HepG2 (cell line): ENCODE data around the gene MYO9A. TPM values are rescaled to one million over a fixed set of nuclear protein-coding genes. Genes with fewer than 3 reads are reported as not detected.
A peak's percentile ranks its signal among the peaks of the same experiment; 100 is the strongest.

Experiments
- FLYWCH1 ChIP-seq: sonication (generic); formaldehyde crosslinking; IDR thresholded peaks from 2 replicates; pipeline ENCODE4 v1.8.1; 2023; ENCODE audit warnings: mild to moderate bottlenecking, missing genetic modification reagents
- GPBP1L1 ChIP-seq: sonication (generic); formaldehyde crosslinking; IDR thresholded peaks from 2 replicates; pipeline ENCODE4 v1.5.0; 2020; ENCODE audit warnings: mild to moderate bottlenecking, missing genetic modification reagents
- HDAC6 ChIP-seq: fragments of 200-600 bp; sonication (generic); IDR thresholded peaks from 2 replicates; pipeline ENCODE4 v1.7.0; 2017; ENCODE audit warnings: mild to moderate bottlenecking, antibody characterized with exemption, low read length, low read depth
- KLF9 ChIP-seq: IDR thresholded peaks from 2 replicates; pipeline ENCODE4 v1.6.1; 2016; ENCODE audit warnings: low read depth
- MEF2D ChIP-seq: sonication (generic); formaldehyde crosslinking; IDR thresholded peaks from 2 replicates; pipeline ENCODE4 v1.5.1; 2020; ENCODE audit warnings: mild to moderate bottlenecking, missing genetic modification reagents
- NCOA2 ChIP-seq: sonication (generic); formaldehyde crosslinking; IDR thresholded peaks from 2 replicates; pipeline ENCODE4 v1.8.0; 2022; ENCODE audit warnings: inconsistent platforms
- NFE2L1 ChIP-seq: sonication (generic); formaldehyde crosslinking; IDR thresholded peaks from 2 replicates; pipeline ENCODE4 v1.4.0; 2020; ENCODE audit warnings: missing genetic modification reagents, mild to moderate bottlenecking, borderline replicate concordance
- NKX3-1 ChIP-seq: sonication (generic); formaldehyde crosslinking; IDR thresholded peaks from 2 replicates; pipeline ENCODE4 v1.5.0; 2020; ENCODE audit warnings: missing genetic modification reagents
- POLR2A ChIP-seq, 2 experiments: IDR thresholded peaks; 2 replicates each; pipeline ENCODE4 v1.6.1; 2011; ENCODE audit warnings: low read depth in 2 of 2, low read length in 2 of 2, mild to moderate bottlenecking in 1 of 2, moderate library complexity in 1 of 2; ENCODE audit not compliant: insufficient read depth in 1 of 2
- SIN3A ChIP-seq: IDR thresholded peaks from 2 replicates; pipeline ENCODE4 v1.6.1; 2011; ENCODE audit warnings: low read depth, mild to moderate bottlenecking, control low read depth, low read length, borderline replicate concordance
- THAP7 ChIP-seq: sonication (generic); formaldehyde crosslinking; IDR thresholded peaks from 2 replicates; pipeline ENCODE4 v1.8.1; 2023; ENCODE audit warnings: mild to moderate bottlenecking, missing genetic modification reagents
- ZBTB25 ChIP-seq: IDR thresholded peaks from 2 replicates; pipeline ENCODE4 v1.6.1; 2018; ENCODE audit warnings: missing genetic modification reagents
- ZFP36 ChIP-seq: fragments of 150-350 bp; IDR thresholded peaks from 2 replicates; pipeline ENCODE4 v1.6.1; 2018; ENCODE audit warnings: borderline replicate concordance, low read length, low read depth; ENCODE audit not compliant: partially characterized antibody
- ZFP90 ChIP-seq: sonication (generic); formaldehyde crosslinking; IDR thresholded peaks from 2 replicates; pipeline ENCODE4 v1.8.0; 2022; ENCODE audit warnings: missing genetic modification reagents, mild to moderate bottlenecking, inconsistent platforms, borderline replicate concordance
- ZNF101 ChIP-seq: sonication (generic); formaldehyde crosslinking; IDR thresholded peaks from 2 replicates; pipeline ENCODE4 v1.4.0; 2020; ENCODE audit warnings: mild to moderate bottlenecking, low read depth, missing genetic modification reagents, borderline replicate concordance
- ZNF343 ChIP-seq: sonication (generic); formaldehyde crosslinking; IDR thresholded peaks from 2 replicates; pipeline ENCODE4 v1.4.0; 2020; ENCODE audit warnings: mild to moderate bottlenecking, missing genetic modification reagents
- ZNF367 ChIP-seq: sonication (generic); formaldehyde crosslinking; IDR thresholded peaks from 2 replicates; pipeline ENCODE4 v1.4.0; 2020; ENCODE audit warnings: missing genetic modification reagents, borderline replicate concordance
- ZNF510 ChIP-seq: sonication (generic); formaldehyde crosslinking; IDR thresholded peaks from 2 replicates; pipeline ENCODE4 v1.4.0; 2020; ENCODE audit warnings: low read depth, mild to moderate bottlenecking, missing genetic modification reagents
- ZNF570 ChIP-seq: sonication (generic); formaldehyde crosslinking; IDR thresholded peaks from 2 replicates; pipeline ENCODE4 v1.4.0; 2020; ENCODE audit warnings: mild to moderate bottlenecking, missing genetic modification reagents, borderline replicate concordance
- ZNF614 ChIP-seq: IDR thresholded peaks from 2 replicates; pipeline ENCODE4 v1.6.1; 2018; ENCODE audit warnings: missing biosample characterization, missing genetic modification reagents, inconsistent platforms, borderline replicate concordance
- ZNF703 ChIP-seq: sonication (generic); formaldehyde crosslinking; IDR thresholded peaks from 2 replicates; pipeline ENCODE4 v1.5.1; 2020; ENCODE audit warnings: missing genetic modification reagents, mild to moderate bottlenecking, moderate library complexity, borderline replicate concordance
- ZNF773 ChIP-seq: sonication (generic); formaldehyde crosslinking; IDR thresholded peaks from 2 replicates; pipeline ENCODE4 v1.4.0; 2020; ENCODE audit warnings: missing genetic modification reagents, borderline replicate concordance
- polyA plus RNA-seq, 8 experiments: library from polyadenylated mRNA; depleted of rRNA in 3 of 8; stranded (reverse) in 7 of 8; unstranded in 1 of 8; fragments of >200 nt; fragmentation: Illumina TruSeq in 4 of 8; extraction: Trizol in 4 of 8; gene quantifications; 2 replicates each; pipeline versions ENCODE4 v1.2.1 to v1.2.3, GENCODE V29; 2011 to 2016; ENCODE audit warnings: low read depth in 4 of 8, missing spikeins in 1 of 8, mixed read lengths in 1 of 8; ENCODE audit not compliant: insufficient read depth in 1 of 8
- total RNA-seq, 5 experiments: library from RNA; depleted of rRNA; stranded (reverse); fragments of >200 nt; fragmentation: Illumina TruSeq; extraction: Trizol; gene quantifications; 2 replicates each; pipeline ENCODE4 v1.2.3, GENCODE V29; 2016; ENCODE audit warnings: low read depth in 1 of 5
- TF ChIP-seq, protein P1 (sequence below): sonication (generic); formaldehyde crosslinking; IDR thresholded peaks from 2 replicates; pipeline ENCODE4 v1.5.0; 2020; ENCODE audit warnings: missing genetic modification reagents
- TF ChIP-seq, protein P2 (sequence below), 2 experiments: sonication (generic) in 1 of 2; formaldehyde crosslinking in 1 of 2; IDR thresholded peaks; 2 replicates each; pipeline versions ENCODE4 v1.4.0 to v1.6.1; 2018 to 2020; ENCODE audit warnings: missing genetic modification reagents in 2 of 2, borderline replicate concordance in 1 of 2, low read depth in 1 of 2, mild to moderate bottlenecking in 1 of 2, missing biosample characterization in 1 of 2

MYO9A gene
- total and polyA plus RNA-seq, 2 of the 13 experiments (the other 11 are each of a cell fraction or from before 2014, with no cell fraction given), result 4.8 to 15.3 TPM

DNA sequence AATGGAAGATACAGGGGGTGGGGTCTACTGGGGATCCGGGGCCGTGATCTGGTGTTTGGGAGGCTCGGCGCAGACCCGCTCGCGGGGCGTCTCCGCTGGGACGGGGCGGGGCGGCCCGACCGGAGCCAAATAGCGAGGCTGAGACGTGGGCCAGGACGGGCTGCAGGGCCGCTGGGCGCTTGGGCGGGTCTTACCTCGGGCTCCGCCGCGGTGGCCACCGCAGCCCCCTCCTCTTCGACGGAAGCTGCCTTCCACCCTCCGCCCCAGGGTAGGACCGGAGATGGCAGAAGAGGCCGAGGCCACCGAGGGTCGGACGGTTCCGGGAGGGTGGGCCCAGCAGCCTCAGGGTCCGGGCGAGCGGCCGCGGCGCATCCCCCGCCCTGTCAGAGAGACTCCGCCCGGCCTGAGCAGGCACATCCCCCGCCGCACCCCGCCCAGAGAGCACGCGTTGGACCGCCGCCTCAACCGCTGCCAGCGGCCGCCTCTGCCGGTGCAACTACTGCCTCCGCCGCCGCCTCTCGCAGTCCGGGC lies 399 bp downstream of the MYO9A start (continued):
- TF ChIP-seq ZNF703 (CRISPR knock-in tag), result no peak
- 0 out of 2 replicates have a peak, but pooled peaks have one; percentile 17 for TF ChIP-seq NKX3-1
- TF ChIP-seq, protein P1, sequence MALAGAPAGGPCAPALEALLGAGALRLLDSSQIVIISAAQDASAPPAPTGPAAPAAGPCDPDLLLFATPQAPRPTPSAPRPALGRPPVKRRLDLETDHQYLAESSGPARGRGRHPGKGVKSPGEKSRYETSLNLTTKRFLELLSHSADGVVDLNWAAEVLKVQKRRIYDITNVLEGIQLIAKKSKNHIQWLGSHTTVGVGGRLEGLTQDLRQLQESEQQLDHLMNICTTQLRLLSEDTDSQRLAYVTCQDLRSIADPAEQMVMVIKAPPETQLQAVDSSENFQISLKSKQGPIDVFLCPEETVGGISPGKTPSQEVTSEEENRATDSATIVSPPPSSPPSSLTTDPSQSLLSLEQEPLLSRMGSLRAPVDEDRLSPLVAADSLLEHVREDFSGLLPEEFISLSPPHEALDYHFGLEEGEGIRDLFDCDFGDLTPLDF (CRISPR knock-in tag), result 0 out of 2 replicates have a peak, but pooled peaks have one; percentile 42
- TF ChIP-seq, protein P2, sequence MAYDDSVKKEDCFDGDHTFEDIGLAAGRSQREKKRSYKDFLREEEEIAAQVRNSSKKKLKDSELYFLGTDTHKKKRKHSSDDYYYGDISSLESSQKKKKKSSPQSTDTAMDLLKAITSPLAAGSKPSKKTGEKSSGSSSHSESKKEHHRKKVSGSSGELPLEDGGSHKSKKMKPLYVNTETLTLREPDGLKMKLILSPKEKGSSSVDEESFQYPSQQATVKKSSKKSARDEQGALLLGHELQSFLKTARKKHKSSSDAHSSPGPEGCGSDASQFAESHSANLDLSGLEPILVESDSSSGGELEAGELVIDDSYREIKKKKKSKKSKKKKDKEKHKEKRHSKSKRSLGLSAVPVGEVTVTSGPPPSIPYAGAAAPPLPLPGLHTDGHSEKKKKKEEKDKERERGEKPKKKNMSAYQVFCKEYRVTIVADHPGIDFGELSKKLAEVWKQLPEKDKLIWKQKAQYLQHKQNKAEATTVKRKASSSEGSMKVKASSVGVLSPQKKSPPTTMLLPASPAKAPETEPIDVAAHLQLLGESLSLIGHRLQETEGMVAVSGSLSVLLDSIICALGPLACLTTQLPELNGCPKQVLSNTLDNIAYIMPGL (CRISPR knock-in tag; IDR thresholded peaks at IDR 0.05; ENCODE audit: borderline replicate concordance in 1 of 2, low read depth in 1 of 2), result peak in 1 of 2 experiments; percentile 14; a peak in 2 of 4 replicates
- no peak for TF ChIP-seq ZNF510 (CRISPR knock-in tag)
- no peak for TF ChIP-seq ZNF614 (CRISPR knock-in tag)
- TF ChIP-seq FLYWCH1 (CRISPR knock-in tag), result no peak
- no peak for TF ChIP-seq HDAC6
- TF ChIP-seq ZNF343 (CRISPR knock-in tag), result peak; percentile 43; the same call in 1 of the 2 replicates
- no peak for TF ChIP-seq ZBTB25 (CRISPR knock-in tag)
- TF ChIP-seq MEF2D (CRISPR knock-in tag), result no peak
- TF ChIP-seq ZNF367 (CRISPR knock-in tag), result no peak
- TF ChIP-seq ZFP90, result no peak; the same call in 1 of the 2 replicates
- TF ChIP-seq THAP7 (CRISPR knock-in tag), result no peak
- TF ChIP-seq NFE2L1 (CRISPR knock-in tag), result no peak
- no peak for TF ChIP-seq GPBP1L1 (CRISPR knock-in tag)
- TF ChIP-seq ZFP36, result no peak
- no peak for TF ChIP-seq ZNF101 (CRISPR knock-in tag)
- no peak for TF ChIP-seq POLR2A (IDR thresholded peaks at IDR 0.05; ENCODE audit: insufficient read depth in 1 of 2, low read depth in 2 of 2, low read length in 2 of 2)
- no peak for TF ChIP-seq NCOA2 (CRISPR knock-in tag)
- no peak for TF ChIP-seq ZNF570
- no peak for TF ChIP-seq ZNF773 (CRISPR knock-in tag)
- peak; percentile 7; the same call in 1 of the 2 replicates for TF ChIP-seq SIN3A
- TF ChIP-seq KLF9 (CRISPR knock-in tag), result no peak
